GM10248 (cell line): Measurements from ENCODE around the gene MIR17HG.
"Not testable (repeated sequence)": the region's sequence is repeated elsewhere in the genome, so short reads cannot be mapped to it uniquely, and the experiment has no call there.

ENCODE experiments used
- CTCF ChIA-PET: fragments of 300-600 bp; sonication (Branson Sonifier 250); formaldehyde crosslinking; extraction: SDS; loops from one replicate; lab custom pipeline; 2021; ENCODE audit warnings: antibody characterized with exemption; lab: Yijun Ruan, JAX
- POLR2A ChIA-PET: fragments of 350-650 bp; sonication (Branson Sonifier 250); formaldehyde crosslinking; extraction: SDS; loops from one replicate; lab custom pipeline; 2020; ENCODE audit warnings: antibody characterized with exemption; lab: Yijun Ruan, JAX
- DNase-seq: peaks from one replicate; pipeline ENCODE4 v3.0.0; 2012; ENCODE audit errors: extremely low spot score
- CTCF ChIP-seq: IDR thresholded peaks from 2 replicates; pipeline ENCODE4 v1.5.1; 2012; ENCODE audit warnings: mild to moderate bottlenecking, low read depth; ENCODE audit errors: extremely low read depth, missing control alignments, control extremely low read depth

MIR17HG gene

GRCh38 chr13:91314888-91315287 is 32.6 kb upstream of the MIR17HG start:
- POLR2A ChIA-PET, result no interaction called here
- CTCF ChIA-PET, result interaction anchor here (1.9 to 5.6 kb wide), 5 partner anchors 8 to 36 kb away, joined by 5 to 28 read pairs (median 15); no protein-coding TSS in a partner anchor
- TF ChIP-seq CTCF, result no peak
- DNase-seq, result no peak

- CTCF ChIA-PET, result interaction anchor here (1.3 to 1.5 kb wide), 2 partner anchors 57 to 88 kb away, joined by 3 read pairs; no protein-coding TSS in a partner anchor
- DNase-seq, result no peak
- no peak for TF ChIP-seq CTCF
- POLR2A ChIA-PET, result no interaction called here
Observed at GRCh38 chr13:91318886-91319285, 28.6 kb upstream of the MIR17HG start.

- CTCF ChIA-PET, result interaction anchor here (0.9 to 1.6 kb wide), 3 partner anchors 9 to 18 kb away, joined by 3 to 4 read pairs (median 3); no protein-coding TSS in a partner anchor
- no peak for DNase-seq
- POLR2A ChIA-PET, result no interaction called here
- TF ChIP-seq CTCF, result no peak
Observed at GRCh38 chr13:91319996-91320395, 27.5 kb upstream of the MIR17HG start.

- DNase-seq, POLR2A ChIA-PET: not testable (repeated sequence)
- CTCF ChIA-PET, result interaction anchor here (1.4 to 1.6 kb wide), 2 partner anchors 10 kb away, joined by 3 to 4 read pairs; no protein-coding TSS in a partner anchor
Observed at GRCh38 chr13:91320990-91321389, 26.5 kb upstream of the MIR17HG start.

- POLR2A ChIA-PET, result no interaction called here
- no peak for TF ChIP-seq CTCF
- CTCF ChIA-PET, result interaction anchor here (1.7 to 3.2 kb wide), 4 partner anchors 9 to 16 kb away, joined by 6 to 19 read pairs (median 6); no protein-coding TSS in a partner anchor
- no peak for DNase-seq
Observed at GRCh38 chr13:91323349-91323748, 24.1 kb upstream of the MIR17HG start.

- ChIA-PET CTCF (interaction anchor here (1.1 to 3.0 kb wide), 4 partner anchors 12 to 20 kb away, joined by 4 to 15 read pairs (median 6); no protein-coding TSS in a partner anchor), POLR2A (no interaction called here)
- no peak for DNase-seq
- no peak for TF ChIP-seq CTCF
Observed at GRCh38 chr13:91326146-91326545, 21.3 kb upstream of the MIR17HG start.

- no peak for DNase-seq
- POLR2A ChIA-PET, result no interaction called here
- no peak for TF ChIP-seq CTCF
- CTCF ChIA-PET, result interaction anchor here (1.0 to 1.4 kb wide), 4 partner anchors 9 to 1057 kb away, joined by 3 to 4 read pairs (median 3); no protein-coding TSS in a partner anchor
Observed at GRCh38 chr13:91328726-91329125, 18.8 kb upstream of the MIR17HG start.
